22Rv1 (cell line): ENCODE results near the gene CA12.

Experiments
- H3K27ac ChIP-seq: fragments of 450-650 bp; 2 replicates; pipeline ENCODE4 v1.5.1; 2017
- CTCF ChIP-seq: fragments of 450-650 bp; IDR thresholded peaks from 2 replicates; pipeline ENCODE4 v1.5.1; 2017; ENCODE audit warnings: mild to moderate bottlenecking
- ZFX ChIP-seq: fragments of 450-650 bp; IDR thresholded peaks from 2 replicates; pipeline ENCODE4 v1.6.1; 2017; ENCODE audit warnings: antibody characterized with exemption, borderline replicate concordance

CA12 gene

GRCh38 chr15:63357061-63357460 is 24.6 kb downstream of the CA12 start:
- TF ChIP-seq CTCF (no peak), ZFX (no peak)
- no peak overlapping the region for H3K27ac ChIP-seq

DNA sequence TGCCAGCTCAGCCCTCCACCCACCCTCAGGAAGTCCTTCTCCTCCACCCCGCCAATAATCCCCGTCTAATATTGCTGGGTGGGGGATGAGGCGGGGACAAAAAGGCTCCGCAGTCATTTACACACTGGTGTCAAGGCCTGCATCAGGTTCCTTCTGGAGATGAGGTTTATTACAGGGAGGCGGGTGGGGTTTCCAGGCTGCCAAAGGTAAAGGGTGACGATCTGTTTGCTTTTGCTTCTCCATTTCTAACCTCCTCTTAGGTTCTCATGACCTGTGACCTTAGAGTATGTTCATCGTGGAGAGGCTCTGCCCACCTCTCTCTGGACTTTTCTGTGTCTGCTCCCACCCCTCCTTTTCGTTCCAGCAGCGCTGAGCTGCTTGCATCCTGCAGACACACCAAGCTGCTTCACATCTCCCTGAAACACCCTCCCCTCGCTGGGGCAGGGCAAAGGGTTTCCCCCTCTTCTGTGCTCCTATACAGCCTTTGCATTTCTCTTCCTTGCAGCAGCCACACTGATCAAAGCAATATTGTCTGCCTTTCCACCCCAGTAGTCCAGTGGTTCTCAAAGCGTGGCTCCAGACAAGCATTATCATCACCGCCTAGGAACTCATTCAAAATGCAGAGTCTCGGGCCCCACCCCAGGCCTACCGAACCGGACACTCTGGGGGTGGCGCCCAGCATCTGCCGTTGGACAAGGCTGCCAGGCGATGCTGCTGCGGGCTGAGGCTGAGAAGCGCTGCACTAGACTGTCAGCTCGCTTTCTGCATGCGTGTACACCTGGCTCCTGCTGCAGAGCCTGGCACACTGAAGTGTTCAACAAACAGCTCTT is 26.6 kb downstream of the CA12 start:
- H3K27ac ChIP-seq = no peak overlapping the region

DNA sequence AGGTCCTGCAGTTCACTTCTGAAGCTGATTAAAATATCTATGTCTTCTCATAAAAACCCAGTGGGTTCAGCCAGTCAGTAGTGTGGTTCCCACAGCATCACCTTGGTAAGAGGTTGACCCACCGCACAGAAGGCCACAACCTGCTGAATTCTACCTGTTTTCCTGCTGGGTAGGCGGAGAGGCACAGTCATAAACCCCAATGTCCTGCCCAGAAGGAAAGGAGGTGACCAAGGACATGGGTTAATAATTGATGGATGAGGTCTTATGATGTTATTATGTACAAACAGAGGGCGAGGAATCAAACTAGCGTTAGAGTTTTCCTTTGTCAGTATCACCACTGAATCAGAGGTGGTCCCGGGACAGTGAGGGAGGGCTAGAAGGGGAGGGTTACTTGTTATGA is 27.8 kb downstream of the CA12 start:
- no peak for TF ChIP-seq CTCF
- no peak for TF ChIP-seq ZFX
- no peak overlapping the region for H3K27ac ChIP-seq

More for the DNA sequence above, 26.6 kb downstream of the CA12 start:
- TF ChIP-seq CTCF (no peak), ZFX (no peak)

- TF ChIP-seq ZFX (no peak), CTCF (no peak)
- no peak overlapping the region for H3K27ac ChIP-seq
Measured at GRCh38 chr15:63353261-63353660, 28.4 kb downstream of the CA12 start.

DNA sequence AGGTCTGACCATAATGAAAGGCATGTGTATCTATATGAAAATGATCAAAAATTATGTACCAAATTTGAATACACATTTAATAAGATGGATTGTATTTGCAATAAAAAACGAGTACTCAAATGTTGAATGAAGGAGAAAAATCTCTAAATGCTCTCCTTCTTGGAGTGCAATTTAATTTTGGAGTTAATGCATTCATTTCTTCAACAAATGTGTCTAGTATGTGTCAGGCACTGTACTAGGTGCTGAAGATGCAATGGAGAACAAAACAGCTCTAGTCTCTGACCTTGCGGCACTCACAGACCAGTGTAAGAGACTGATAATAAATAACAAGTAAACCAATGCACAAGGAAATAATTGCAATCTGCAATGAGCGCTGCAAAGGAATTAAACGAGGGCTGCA is 28.8 kb downstream of the CA12 start:
- TF ChIP-seq CTCF = no peak
- no peak for TF ChIP-seq ZFX
- no peak overlapping the region for H3K27ac ChIP-seq

- TF ChIP-seq CTCF = no peak
- no peak for TF ChIP-seq ZFX
- H3K27ac ChIP-seq = no peak overlapping the region
Measured at GRCh38 chr15:63351170-63351569, 30.5 kb downstream of the CA12 start.

- H3K27ac ChIP-seq = no peak overlapping the region
- TF ChIP-seq ZFX = no peak
- no peak for TF ChIP-seq CTCF
Measured at GRCh38 chr15:63350178-63350621, 31.4 kb downstream of the CA12 start.
